Kidney tubule cell (primary cell): ENCODE measurements around the gene TNFSF8.

Experiments
- DNase-seq: peaks from one replicate; pipeline ENCODE4 v3.0.0-alpha.2; 2018; ENCODE audit warnings: low spot score

Gene TNFSF8

GRCh38 chr9:114869845-114870244 is 60.5 kb downstream of the TNFSF8 start:
- no peak for DNase-seq

- DNase-seq: no peak
Measured at GRCh38 chr9:114869378-114869777, 61.0 kb downstream of the TNFSF8 start.

- DNase-seq: no peak
Measured at GRCh38 chr9:114867327-114867726, 63.1 kb downstream of the TNFSF8 start.

- DNase-seq: no peak
Measured at GRCh38 chr9:114864471-114864870, 65.9 kb downstream of the TNFSF8 start.

GRCh38 chr9:114861922-114862605 is 68.3 kb downstream of the TNFSF8 start:
- peak; percentile 57 for DNase-seq

GRCh38 chr9:114861273-114861672 is 69.1 kb downstream of the TNFSF8 start:
- no peak for DNase-seq

- no peak for DNase-seq
Measured at GRCh38 chr9:114860187-114860586, 70.2 kb downstream of the TNFSF8 start.

GRCh38 chr9:114856942-114857315 is 73.5 kb downstream of the TNFSF8 start:
- DNase-seq: peak; percentile 6

- DNase-seq: no peak
Measured at GRCh38 chr9:114856215-114856941, 74.0 kb downstream of the TNFSF8 start.

GRCh38 chr9:114855488-114855887 is 74.9 kb downstream of the TNFSF8 start:
- no peak for DNase-seq

GRCh38 chr9:114854736-114855355 is 75.5 kb downstream of the TNFSF8 start:
- no peak for DNase-seq

- DNase-seq: no peak
Measured at GRCh38 chr9:114853071-114853855, 77.1 kb downstream of the TNFSF8 start.

GRCh38 chr9:114852050-114852594 is 78.3 kb downstream of the TNFSF8 start:
- DNase-seq: no peak

- DNase-seq: no peak
Measured at GRCh38 chr9:114851306-114851705, 79.1 kb downstream of the TNFSF8 start.
